Stimulated activated CD8-positive, alpha-beta memory T cell treated with anti-CD3 and anti-CD28 coated beads, Interleukin-7, amount 100 ng/mL, for 48 hours (primary cell): ENCODE results near the gene SOX2.
"Not testable (repeated sequence)": the region's sequence is repeated elsewhere in the genome, so short reads cannot be mapped to it uniquely, and the experiment has no call there.

Experiments
- DNase-seq, 2 donors: peaks; one replicate each; pipeline ENCODE4 v3.0.0-alpha.2; 2020; ENCODE audit warnings: low read depth in 1 of 2; ENCODE audit errors: extremely low read depth in 1 of 2

SOX2 gene

GRCh38 chr3:181756645-181757297 is 45.0 kb downstream of the SOX2 start:
- no peak for DNase-seq

DNA sequence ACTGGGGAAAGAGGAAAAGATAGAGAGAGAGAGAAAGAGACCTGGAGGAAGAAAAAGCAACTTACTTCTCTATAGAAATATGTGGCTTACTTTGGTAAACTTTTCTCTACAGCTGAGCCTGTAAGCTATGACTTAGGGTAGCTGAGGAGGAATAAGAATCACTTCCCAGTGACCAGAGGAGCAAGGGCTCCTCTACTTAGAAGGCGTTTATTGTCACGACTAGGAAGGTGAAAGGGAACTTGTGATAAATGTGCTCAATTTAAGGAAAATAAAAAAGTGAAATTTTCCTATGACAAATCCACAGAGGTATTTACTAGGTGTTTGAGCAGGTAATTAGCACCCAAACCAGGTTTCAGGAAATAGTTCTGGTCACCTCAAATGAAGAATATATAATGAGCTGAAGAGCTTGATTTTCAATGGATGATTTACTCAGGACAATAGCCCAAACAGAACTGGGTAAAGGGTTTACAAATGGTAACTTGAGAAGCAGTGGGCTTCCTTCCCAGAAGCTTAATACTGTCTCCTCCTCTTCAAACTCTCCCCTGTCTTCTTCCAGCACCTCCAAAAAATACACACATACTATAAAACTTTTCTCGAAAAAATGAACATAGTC is 46.1 kb downstream of the SOX2 start:
- no peak for DNase-seq

DNA sequence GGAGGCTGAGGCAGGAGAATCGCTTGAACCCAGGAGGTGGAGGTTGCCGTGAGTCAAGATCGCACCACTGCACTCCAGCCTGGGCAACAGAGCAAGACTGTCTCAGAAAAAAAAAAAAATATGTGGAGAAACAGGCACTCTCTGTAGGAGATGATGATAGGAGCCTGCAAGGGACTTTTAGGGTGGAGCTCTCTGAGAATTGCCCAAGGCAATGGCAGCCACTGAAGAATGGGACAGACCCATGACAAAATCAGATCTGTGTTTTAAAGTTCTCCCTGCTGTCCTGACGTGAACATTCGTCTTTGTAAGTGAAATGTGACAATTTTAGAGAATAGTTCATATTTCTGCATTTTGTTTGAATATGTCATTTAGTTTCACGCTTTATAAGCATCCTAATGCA is 50.2 kb downstream of the SOX2 start:
- DNase-seq = no peak

GRCh38 chr3:181764033-181764432 is 52.3 kb downstream of the SOX2 start:
- DNase-seq = not testable (repeated sequence)
